ENCODE results near the gene INHA.

The INHA gene

GRCh38 chr2:219603771-219604170, 31.7 kb downstream of the INHA start:
- Histone ChIP-seq H3K9me3 (ENCODE audit: severe bottlenecking) (no peaks in the 10 kb centered on the region), H3K27ac (no peak overlapping the region), H3K27me3 (ENCODE audit: insufficient read depth, low read depth, severe bottlenecking) (no peaks in the 10 kb centered on the region), H3K36me3 (peaks cover 5% of the 10 kb centered on the region; the same call in 1 of the 2 replicates), H3K4me3 (ENCODE audit: low read depth, low read length) (no peak overlapping the region)
- TF ChIP-seq CTCF (IDR thresholded peaks at IDR 0.05; ENCODE audit: low read depth, low read length): no peak
- no peak for DNase-seq

- no peaks in the 10 kb centered on the region for H3K27me3 ChIP-seq (ENCODE audit: insufficient read depth, low read depth, severe bottlenecking)
- no peak for DNase-seq
- H3K4me3 ChIP-seq (ENCODE audit: low read depth, low read length): no peak overlapping the region
- TF ChIP-seq CTCF (IDR thresholded peaks at IDR 0.05; ENCODE audit: low read depth, low read length): no peak
- H3K27ac ChIP-seq: no peak overlapping the region
- peaks cover 5% of the 10 kb centered on the region for H3K36me3 ChIP-seq
- no peaks in the 10 kb centered on the region for H3K9me3 ChIP-seq (ENCODE audit: severe bottlenecking)
These were observed 33.5 kb downstream of the INHA start for GRCh38 chr2:219605607-219605954.

DNA sequence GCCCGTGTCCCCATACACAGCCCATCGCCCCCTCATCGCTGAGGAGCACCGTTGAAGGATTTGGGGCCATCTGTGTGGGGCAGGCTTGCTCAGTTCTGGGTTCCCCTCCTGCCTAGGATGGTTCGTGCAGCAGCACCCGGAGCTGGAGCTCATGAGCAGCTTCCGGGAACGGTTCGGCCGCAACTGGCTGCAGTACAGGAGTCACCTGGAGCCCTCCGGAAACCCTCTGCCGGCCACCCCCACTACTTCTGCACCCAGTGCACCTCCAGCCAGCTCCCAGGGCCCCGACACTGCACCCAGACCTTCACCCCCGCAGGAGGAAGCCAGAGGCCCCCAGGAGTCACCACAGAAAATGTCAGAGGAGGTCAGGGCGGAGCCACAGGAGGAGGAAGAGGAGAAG, 35.8 kb downstream of the INHA start:
- no peak overlapping the region for H3K27ac ChIP-seq
- H3K9me3 ChIP-seq (ENCODE audit: severe bottlenecking): no peaks in the 10 kb centered on the region
- no peak overlapping the region for H3K4me3 ChIP-seq (ENCODE audit: low read depth, low read length)
- peaks cover 8% of the 10 kb centered on the region for H3K36me3 ChIP-seq
- no peak for DNase-seq
- H3K27me3 ChIP-seq (ENCODE audit: insufficient read depth, low read depth, severe bottlenecking): no peaks in the 10 kb centered on the region
- no peak for TF ChIP-seq CTCF (IDR thresholded peaks at IDR 0.05; ENCODE audit: low read depth, low read length)

DNA sequence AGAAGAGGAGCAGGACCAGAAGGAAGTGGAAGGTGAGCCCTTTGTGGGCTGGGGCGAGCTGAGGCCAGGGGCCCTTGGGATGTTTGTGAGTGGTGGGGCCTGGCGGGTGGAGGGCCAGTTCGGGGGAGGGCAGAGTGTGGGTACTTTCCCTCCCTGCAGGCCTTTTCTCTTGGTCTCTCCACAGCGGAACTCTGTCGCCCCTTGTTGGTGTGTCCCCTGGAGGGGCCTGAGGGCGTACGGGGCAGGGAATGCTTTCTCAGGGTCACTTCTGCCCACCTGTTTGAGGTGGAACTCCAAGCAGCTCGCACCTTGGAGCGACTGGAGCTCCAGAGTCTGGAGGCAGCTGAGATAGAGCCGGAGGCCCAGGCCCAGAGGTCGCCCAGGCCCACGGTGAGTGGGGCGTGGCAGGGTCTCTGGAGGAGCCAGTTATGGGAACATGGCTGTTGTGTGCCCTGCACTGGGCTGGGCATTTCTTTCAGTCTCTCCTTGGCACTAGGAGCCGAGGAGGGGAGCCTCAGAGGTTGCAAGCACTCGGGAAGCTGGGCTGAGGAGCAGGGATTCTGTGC, 36.4 kb downstream of the INHA start:
- no peak for DNase-seq
- Histone ChIP-seq H3K27me3 (ENCODE audit: insufficient read depth, low read depth, severe bottlenecking) (no peaks in the 10 kb centered on the region), H3K36me3 (peaks cover 8% of the 10 kb centered on the region), H3K9me3 (ENCODE audit: severe bottlenecking) (no peaks in the 10 kb centered on the region), H3K4me3 (ENCODE audit: low read depth, low read length) (no peak overlapping the region), H3K27ac (no peak overlapping the region)
- no peak for TF ChIP-seq CTCF (IDR thresholded peaks at IDR 0.05; ENCODE audit: low read depth, low read length)

GRCh38 chr2:219609149-219609750, 37.1 kb downstream of the INHA start:
- H3K4me3 ChIP-seq (ENCODE audit: low read depth, low read length): no peak overlapping the region
- H3K9me3 ChIP-seq (ENCODE audit: severe bottlenecking): no peaks in the 10 kb centered on the region
- H3K36me3 ChIP-seq: peaks cover 8% of the 10 kb centered on the region
- no peak overlapping the region for H3K27ac ChIP-seq
- H3K27me3 ChIP-seq (ENCODE audit: insufficient read depth, low read depth, severe bottlenecking): no peaks in the 10 kb centered on the region
- TF ChIP-seq CTCF (IDR thresholded peaks at IDR 0.05; ENCODE audit: low read depth, low read length): no peak
- DNase-seq: peak; percentile 38

DNA sequence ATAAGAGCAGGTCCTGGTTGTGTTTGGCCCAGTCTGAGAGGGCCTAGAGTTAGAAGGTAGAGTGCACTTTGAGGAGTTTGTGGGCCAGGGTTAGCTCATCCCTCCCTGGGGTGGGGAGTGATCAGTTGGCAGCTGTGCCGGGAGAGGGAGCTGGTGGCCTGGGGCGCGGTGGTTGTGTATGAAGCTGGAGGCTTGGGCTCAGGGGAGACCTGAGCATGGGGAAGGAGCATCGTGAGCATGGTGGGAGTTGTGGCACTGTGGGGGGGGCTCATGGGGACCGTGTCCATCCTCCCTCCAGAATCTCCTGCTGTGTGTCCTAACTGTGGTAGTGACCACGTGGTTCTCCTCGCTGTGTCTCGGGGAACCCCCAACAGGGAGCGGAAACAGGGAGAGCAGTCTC, 39.2 kb downstream of the INHA start:
- Histone ChIP-seq H3K9me3 (ENCODE audit: severe bottlenecking) (no peaks in the 10 kb centered on the region), H3K27ac (no peak overlapping the region), H3K27me3 (ENCODE audit: insufficient read depth, low read depth, severe bottlenecking) (no peaks in the 10 kb centered on the region), H3K4me3 (ENCODE audit: low read depth, low read length) (no peak overlapping the region), H3K36me3 (peaks cover 4% of the 10 kb centered on the region)
- DNase-seq: no peak
- no peak for TF ChIP-seq CTCF (IDR thresholded peaks at IDR 0.05; ENCODE audit: low read depth, low read length)

All from WERI-Rb-1 (cell line).